Spleen (tissue), 7 donors: ENCODE data around the gene KCNK17.

Experiments used
- POLR2A ChIP-seq, 3 donors: fragments of 450-650 bp; IDR thresholded peaks; one replicate each; pipeline ENCODE4 v1.5.1; 2017; ENCODE audit warnings: antibody characterized with exemption in 3 of 3, mild to moderate bottlenecking in 1 of 3
- POLR2AphosphoS5 ChIP-seq, 3 donors: sonication (generic); formaldehyde crosslinking; IDR thresholded peaks; one replicate each; pipeline ENCODE4 v1.5.1; 2017; ENCODE audit warnings: antibody characterized with exemption in 3 of 3
- TF ChIP-seq, protein P1 (sequence below), 11 experiments: fragments of 200-600 bp in 7 of 11; fragments of 450-650 bp in 4 of 11; sonication (generic) in 4 of 11; IDR thresholded peaks in 8 of 11; conservative IDR thresholded peaks in 3 of 11; 1 replicate in 7 of 11; 2 replicates in 4 of 11; pipeline versions ENCODE4 v1.4.0 to v1.8.0; 2016 to 2021; ENCODE audit warnings: antibody characterized with exemption in 11 of 11, inconsistent platforms in 4 of 11, mild to moderate bottlenecking in 1 of 11
- donor health status: DM: no; HTN: no; CAD: no; lungs with moderate emphysema.
- donor health status: DM: no; HTN: no; CAD: no.
- donor health status: DM: no; HTN: no; CAD: no.

GRCh38 chr6:39249278-39249677, 64.9 kb downstream of the KCNK17 start:
- TF ChIP-seq, protein P1, sequence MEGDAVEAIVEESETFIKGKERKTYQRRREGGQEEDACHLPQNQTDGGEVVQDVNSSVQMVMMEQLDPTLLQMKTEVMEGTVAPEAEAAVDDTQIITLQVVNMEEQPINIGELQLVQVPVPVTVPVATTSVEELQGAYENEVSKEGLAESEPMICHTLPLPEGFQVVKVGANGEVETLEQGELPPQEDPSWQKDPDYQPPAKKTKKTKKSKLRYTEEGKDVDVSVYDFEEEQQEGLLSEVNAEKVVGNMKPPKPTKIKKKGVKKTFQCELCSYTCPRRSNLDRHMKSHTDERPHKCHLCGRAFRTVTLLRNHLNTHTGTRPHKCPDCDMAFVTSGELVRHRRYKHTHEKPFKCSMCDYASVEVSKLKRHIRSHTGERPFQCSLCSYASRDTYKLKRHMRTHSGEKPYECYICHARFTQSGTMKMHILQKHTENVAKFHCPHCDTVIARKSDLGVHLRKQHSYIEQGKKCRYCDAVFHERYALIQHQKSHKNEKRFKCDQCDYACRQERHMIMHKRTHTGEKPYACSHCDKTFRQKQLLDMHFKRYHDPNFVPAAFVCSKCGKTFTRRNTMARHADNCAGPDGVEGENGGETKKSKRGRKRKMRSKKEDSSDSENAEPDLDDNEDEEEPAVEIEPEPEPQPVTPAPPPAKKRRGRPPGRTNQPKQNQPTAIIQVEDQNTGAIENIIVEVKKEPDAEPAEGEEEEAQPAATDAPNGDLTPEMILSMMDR (IDR thresholded peaks at IDR 0.05 in 8 of 11, conservative IDR thresholded peaks at IDR 0.05 in 3 of 11) = no peak
- TF ChIP-seq POLR2A (IDR thresholded peaks at IDR 0.05) (no peak), POLR2AphosphoS5 (IDR thresholded peaks at IDR 0.05) (no peak)
